Panc1 (cell line): ENCODE measurements around the gene PF4V1. TPM values are rescaled to one million over a fixed set of nuclear protein-coding genes. Genes with fewer than 3 reads are reported as not detected.

Experiments used
- ATAC-seq: fragments of 200-7000 bp; cut with Tn5 transposase; 2 replicates; pipeline ENCODE4 v1.9.1; 2020; ENCODE audit warnings: mild to moderate bottlenecking, moderate library complexity
- BruUV-seq: library from RNA; stranded (reverse); fragments of 400-500 nt; replicated peaks from 2 replicates; lab custom pipeline; 2021; lab: Mats Ljungman, UMichigan
- CTCF ChIA-PET: fragments of 300-600 bp; sonication (Branson Sonifier 250); formaldehyde crosslinking; loops from one replicate; lab custom pipeline; 2022; ENCODE audit warnings: antibody characterized with exemption; lab: Charles Lee
- POLR2A ChIA-PET: fragments of 300-600 bp; sonication (Branson Sonifier 250); formaldehyde crosslinking; loops from one replicate; lab custom pipeline; 2022; ENCODE audit warnings: antibody characterized with exemption; lab: Charles Lee
- DNase-seq: peaks from one replicate; pipeline ENCODE4 v3.0.0-alpha.2; 2010; ENCODE audit warnings: low read depth, low spot score
- H3K27ac ChIP-seq: 2 replicates; pipeline ENCODE4 v1.5.1; 2011; ENCODE audit warnings: mild to moderate bottlenecking, low read length, inconsistent platforms
- H3K27me3 ChIP-seq: fragments of 200-500 bp; sonication (Bioruptor generic); 2 replicates; pipeline ENCODE4 v1.6.0; 2014; ENCODE audit warnings: low read length, inconsistent platforms; ENCODE audit not compliant: control insufficient read depth, insufficient read depth
- H3K36me3 ChIP-seq: fragments of 200-500 bp; sonication (Bioruptor generic); 2 replicates; pipeline ENCODE4 v1.5.1; 2014; ENCODE audit warnings: inconsistent platforms, mild to moderate bottlenecking, low read length, moderate library complexity; ENCODE audit not compliant: control insufficient read depth, insufficient read depth
- H3K4me1 ChIP-seq: 2 replicates; pipeline ENCODE4 v1.5.1; 2011; ENCODE audit warnings: inconsistent platforms, mild to moderate bottlenecking, low read length, moderate library complexity; ENCODE audit not compliant: control insufficient read depth, insufficient read depth
- H3K4me3 ChIP-seq, 2 experiments: 2 replicates each; pipeline ENCODE4 v1.5.1; 2011 to 2012; ENCODE audit warnings: low read depth in 2 of 2, low read length in 2 of 2, mild to moderate bottlenecking in 2 of 2, inconsistent platforms in 1 of 2, moderate library complexity in 1 of 2
- H3K9me3 ChIP-seq: fragments of 200-500 bp; sonication (Bioruptor generic); 2 replicates; pipeline ENCODE4 v1.5.1; 2014; ENCODE audit warnings: low read depth, mild to moderate bottlenecking, inconsistent platforms, low read length, moderate library complexity; ENCODE audit not compliant: control insufficient read depth, insufficient read depth
- POLR2AphosphoS5 ChIP-seq: IDR thresholded peaks from 2 replicates; pipeline ENCODE4 v1.6.1; 2012; ENCODE audit warnings: mild to moderate bottlenecking, low read depth, low read length, moderate library complexity
- SIN3A ChIP-seq: IDR thresholded peaks from 2 replicates; pipeline ENCODE4 v1.6.1; 2012; ENCODE audit warnings: low read depth, mild to moderate bottlenecking, low read length, moderate library complexity, borderline replicate concordance; ENCODE audit not compliant: insufficient read depth
- TCF7L2 ChIP-seq: IDR thresholded peaks from 2 replicates; pipeline ENCODE4 v1.6.1; 2011; ENCODE audit warnings: mild to moderate bottlenecking, low read depth, low read length, inconsistent platforms
- in situ Hi-C: cut with HindIII; loops from 2 replicates; pipeline ENCODE4 v1.10.0; 2016; ENCODE audit warnings: low sequenced_read_pairs, low pct_unique_long_range_greater_than_20kb
- intact Hi-C: fragments of 100-400 bp; cut with micrococcal nuclease; formaldehyde crosslinking; loops from one replicate; pipeline ENCODE4 v1.10.0; 2022; ENCODE audit not compliant: unreplicated experiment
- total RNA-seq: library from RNA; stranded (reverse); gene quantifications from one replicate; pipeline ENCODE4 v1.2.1, GENCODE V29; 2021; ENCODE audit not compliant: unreplicated experiment
- TF ChIP-seq, protein P1 (sequence below), 2 experiments: IDR thresholded peaks; 2 replicates each; pipeline ENCODE4 v1.6.1; 2011 to 2012; ENCODE audit warnings: low read depth in 2 of 2, control low read depth in 1 of 2, low read length in 1 of 2, mild to moderate bottlenecking in 1 of 2, moderate library complexity in 1 of 2; ENCODE audit not compliant: insufficient read depth in 1 of 2
- TF ChIP-seq, protein P2 (sequence below): fragments of 450-650 bp; IDR thresholded peaks from 2 replicates; pipeline ENCODE4 v1.5.1; 2017; ENCODE audit warnings: mild to moderate bottlenecking

PF4V1 gene
- total RNA-seq, 1 experiment from 2014 or later, result 0.51 TPM

DNA sequence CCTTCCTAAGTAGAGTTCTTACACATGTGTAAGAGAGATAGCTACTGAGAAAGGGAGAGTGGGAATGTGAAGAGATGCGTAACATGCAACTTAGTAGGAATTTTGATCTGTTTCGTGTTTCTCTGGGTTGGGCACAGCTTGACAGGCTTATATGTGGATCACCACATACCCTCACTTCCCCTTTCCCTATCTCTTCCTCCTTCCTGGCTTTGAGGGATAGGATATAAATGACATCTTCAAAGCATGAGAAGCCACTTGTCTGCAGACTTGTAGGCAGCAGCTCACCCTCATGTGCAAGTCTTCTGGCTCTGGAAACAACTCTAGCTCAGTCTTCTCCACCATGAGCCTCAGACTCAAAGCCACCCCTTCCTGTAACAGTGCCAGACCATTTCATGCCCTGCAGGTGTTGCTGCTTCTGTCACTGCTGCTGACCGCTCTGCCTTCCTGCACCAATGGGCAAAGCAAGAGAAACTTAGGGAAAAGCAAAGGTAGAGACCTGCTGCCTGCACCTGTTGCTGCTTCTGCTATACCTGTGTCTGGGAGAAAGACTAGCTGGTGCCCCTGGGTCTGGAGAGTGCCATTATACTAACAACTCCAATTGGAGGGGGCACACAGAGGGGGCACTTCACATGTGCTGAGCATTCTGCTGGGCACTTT, 5.4 kb upstream of the PF4V1 start:
- H3K27ac ChIP-seq, result no peak overlapping the region
- TF ChIP-seq, protein P1, sequence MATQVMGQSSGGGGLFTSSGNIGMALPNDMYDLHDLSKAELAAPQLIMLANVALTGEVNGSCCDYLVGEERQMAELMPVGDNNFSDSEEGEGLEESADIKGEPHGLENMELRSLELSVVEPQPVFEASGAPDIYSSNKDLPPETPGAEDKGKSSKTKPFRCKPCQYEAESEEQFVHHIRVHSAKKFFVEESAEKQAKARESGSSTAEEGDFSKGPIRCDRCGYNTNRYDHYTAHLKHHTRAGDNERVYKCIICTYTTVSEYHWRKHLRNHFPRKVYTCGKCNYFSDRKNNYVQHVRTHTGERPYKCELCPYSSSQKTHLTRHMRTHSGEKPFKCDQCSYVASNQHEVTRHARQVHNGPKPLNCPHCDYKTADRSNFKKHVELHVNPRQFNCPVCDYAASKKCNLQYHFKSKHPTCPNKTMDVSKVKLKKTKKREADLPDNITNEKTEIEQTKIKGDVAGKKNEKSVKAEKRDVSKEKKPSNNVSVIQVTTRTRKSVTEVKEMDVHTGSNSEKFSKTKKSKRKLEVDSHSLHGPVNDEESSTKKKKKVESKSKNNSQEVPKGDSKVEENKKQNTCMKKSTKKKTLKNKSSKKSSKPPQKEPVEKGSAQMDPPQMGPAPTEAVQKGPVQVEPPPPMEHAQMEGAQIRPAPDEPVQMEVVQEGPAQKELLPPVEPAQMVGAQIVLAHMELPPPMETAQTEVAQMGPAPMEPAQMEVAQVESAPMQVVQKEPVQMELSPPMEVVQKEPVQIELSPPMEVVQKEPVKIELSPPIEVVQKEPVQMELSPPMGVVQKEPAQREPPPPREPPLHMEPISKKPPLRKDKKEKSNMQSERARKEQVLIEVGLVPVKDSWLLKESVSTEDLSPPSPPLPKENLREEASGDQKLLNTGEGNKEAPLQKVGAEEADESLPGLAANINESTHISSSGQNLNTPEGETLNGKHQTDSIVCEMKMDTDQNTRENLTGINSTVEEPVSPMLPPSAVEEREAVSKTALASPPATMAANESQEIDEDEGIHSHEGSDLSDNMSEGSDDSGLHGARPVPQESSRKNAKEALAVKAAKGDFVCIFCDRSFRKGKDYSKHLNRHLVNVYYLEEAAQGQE (IDR thresholded peaks at IDR 0.05; ENCODE audit: insufficient read depth in 1 of 2, low read depth in 2 of 2, low read length in 1 of 2), result no peak
- no peak for TF ChIP-seq POLR2AphosphoS5
- no peak for TF ChIP-seq SIN3A
- no peak for TF ChIP-seq TCF7L2
- TF ChIP-seq, protein P2, sequence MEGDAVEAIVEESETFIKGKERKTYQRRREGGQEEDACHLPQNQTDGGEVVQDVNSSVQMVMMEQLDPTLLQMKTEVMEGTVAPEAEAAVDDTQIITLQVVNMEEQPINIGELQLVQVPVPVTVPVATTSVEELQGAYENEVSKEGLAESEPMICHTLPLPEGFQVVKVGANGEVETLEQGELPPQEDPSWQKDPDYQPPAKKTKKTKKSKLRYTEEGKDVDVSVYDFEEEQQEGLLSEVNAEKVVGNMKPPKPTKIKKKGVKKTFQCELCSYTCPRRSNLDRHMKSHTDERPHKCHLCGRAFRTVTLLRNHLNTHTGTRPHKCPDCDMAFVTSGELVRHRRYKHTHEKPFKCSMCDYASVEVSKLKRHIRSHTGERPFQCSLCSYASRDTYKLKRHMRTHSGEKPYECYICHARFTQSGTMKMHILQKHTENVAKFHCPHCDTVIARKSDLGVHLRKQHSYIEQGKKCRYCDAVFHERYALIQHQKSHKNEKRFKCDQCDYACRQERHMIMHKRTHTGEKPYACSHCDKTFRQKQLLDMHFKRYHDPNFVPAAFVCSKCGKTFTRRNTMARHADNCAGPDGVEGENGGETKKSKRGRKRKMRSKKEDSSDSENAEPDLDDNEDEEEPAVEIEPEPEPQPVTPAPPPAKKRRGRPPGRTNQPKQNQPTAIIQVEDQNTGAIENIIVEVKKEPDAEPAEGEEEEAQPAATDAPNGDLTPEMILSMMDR, result no peak
- in situ Hi-C loops (no loop called here), intact Hi-C loops (no loop called here)
- no peaks in the 10 kb centered on the region for H3K27me3 ChIP-seq
- no peaks in the 10 kb centered on the region for H3K36me3 ChIP-seq
- DNase-seq (no peak), ATAC-seq (no peak)
- CTCF ChIA-PET, result no interaction called here
- H3K9me3 ChIP-seq, result no peaks in the 10 kb centered on the region
- H3K4me1 ChIP-seq, result no peaks in the 10 kb centered on the region; the same call in 1 of the 2 replicates
- POLR2A ChIA-PET, result interaction anchor here (0.5 kb wide), 1 partner anchor 9 kb away, joined by 10 read pairs; no protein-coding TSS in a partner anchor
- no TSS peak for BruUV-seq
- H3K4me3 ChIP-seq, result no peak overlapping the region

DNA sequence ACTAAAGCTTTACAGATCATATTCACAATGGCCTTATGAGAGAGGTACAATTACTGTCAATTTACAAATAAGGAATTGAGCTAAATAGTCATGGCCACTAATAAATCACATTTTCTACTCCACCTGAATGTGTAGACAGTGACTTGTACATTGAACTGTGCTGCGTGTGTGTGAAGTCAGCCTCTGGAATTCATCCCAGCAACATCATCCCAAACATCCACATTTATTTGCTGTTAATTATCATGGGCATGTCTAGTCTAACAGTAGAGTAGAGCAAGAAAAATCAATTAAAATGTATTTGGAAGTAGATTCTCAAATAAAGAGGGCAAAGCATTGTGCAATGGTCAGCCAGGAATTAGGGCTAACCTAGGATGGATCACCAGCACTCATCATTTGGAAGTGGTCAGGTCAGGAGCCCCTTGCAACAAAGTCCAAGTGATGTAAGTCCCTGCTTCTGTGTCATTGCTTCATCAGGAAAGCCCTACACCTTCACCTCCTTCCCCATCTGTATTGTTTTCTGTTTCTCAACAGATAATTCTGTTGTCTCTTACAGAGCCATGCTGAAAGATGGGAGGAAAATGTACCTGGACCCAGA, 4.8 kb upstream of the PF4V1 start:
- ChIA-PET POLR2A (interaction anchor here (0.5 kb wide), 1 partner anchor 8 kb away, joined by 10 read pairs; no protein-coding TSS in a partner anchor), CTCF (no interaction called here)
- Histone ChIP-seq H3K27me3 (no peaks in the 10 kb centered on the region), H3K4me1 (no peaks in the 10 kb centered on the region; the same call in 1 of the 2 replicates), H3K27ac (no peak overlapping the region), H3K4me3 (no peak overlapping the region), H3K9me3 (no peaks in the 10 kb centered on the region), H3K36me3 (no peaks in the 10 kb centered on the region)
- TF ChIP-seq SIN3A (no peak), TCF7L2 (no peak), POLR2AphosphoS5 (no peak)
- TF ChIP-seq, protein P1 (IDR thresholded peaks at IDR 0.05; ENCODE audit: insufficient read depth in 1 of 2, low read depth in 2 of 2, low read length in 1 of 2), result no peak
- TF ChIP-seq, protein P2, result no peak
- intact Hi-C loops, result no loop called here
- no TSS peak for BruUV-seq
- in situ Hi-C loops, result no loop called here
- no peak for DNase-seq
- no peak for ATAC-seq
